Measurements from ENCODE around the gene MESD.

MESD gene

GRCh38 chr15:80920271-80920699 is 69.3 kb downstream of the MESD start:
- no peak for DNase-seq (ENCODE audit: low read depth)
- TF ChIP-seq CTCF (conservative IDR thresholded peaks at IDR 0.05; ENCODE audit: low read length) = no peak
- no peak overlapping the region for H3K4me3 ChIP-seq (ENCODE audit: low read length)

DNA sequence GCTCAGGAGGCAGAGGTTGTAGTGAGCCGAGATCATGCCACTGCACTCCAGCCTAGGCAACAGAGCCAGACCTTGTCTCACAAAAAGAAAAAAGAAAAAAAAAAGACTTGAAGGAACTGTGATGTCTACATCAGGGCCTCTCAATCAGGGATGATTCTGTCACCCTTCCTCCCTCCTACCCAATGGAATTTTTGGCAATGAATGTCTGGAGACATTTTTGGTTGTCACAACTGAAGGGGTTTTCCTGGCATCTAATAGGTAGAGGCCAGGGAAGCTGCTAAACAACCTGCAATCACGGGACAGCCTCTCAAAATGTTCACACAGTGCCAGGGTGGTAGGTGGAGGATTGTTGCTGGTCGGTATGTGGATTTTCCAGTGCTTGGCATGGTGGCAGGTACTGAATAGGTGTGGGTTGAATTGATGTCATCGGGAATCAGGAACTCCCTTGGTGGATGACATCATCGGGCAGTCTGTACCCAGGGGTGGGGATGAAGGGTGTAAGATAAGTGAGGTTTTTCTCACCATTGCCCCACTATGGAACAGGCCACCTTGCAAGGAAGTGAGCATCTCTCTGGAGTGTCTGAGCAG is 71.3 kb downstream of the MESD start:
- DNase-seq (ENCODE audit: low read depth) = no peak
- H3K4me3 ChIP-seq (ENCODE audit: low read length) = no peak overlapping the region
- TF ChIP-seq CTCF (conservative IDR thresholded peaks at IDR 0.05; ENCODE audit: low read length) = no peak

DNA sequence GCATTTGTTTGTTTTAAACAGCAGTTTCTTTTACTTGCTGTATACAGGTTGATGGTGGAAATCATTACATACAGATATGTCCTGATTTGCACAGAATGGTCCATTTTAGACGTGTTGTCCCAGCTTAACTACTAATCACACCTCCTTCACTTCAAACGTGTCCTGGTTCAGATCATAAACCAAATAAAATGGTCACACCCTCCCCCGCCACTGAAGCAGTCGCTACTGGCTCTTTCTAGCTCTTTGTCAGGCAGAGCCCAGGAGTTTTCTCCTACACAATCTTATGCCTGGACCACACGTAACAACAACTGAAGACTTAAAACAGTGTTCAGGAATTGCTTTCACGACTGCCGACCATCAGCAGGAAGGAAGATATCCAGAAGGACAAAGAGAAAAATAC is 73.6 kb downstream of the MESD start:
- no peak for TF ChIP-seq CTCF (conservative IDR thresholded peaks at IDR 0.05; ENCODE audit: low read length)
- no peak for DNase-seq (ENCODE audit: low read depth)
- H3K4me3 ChIP-seq (ENCODE audit: low read length) = no peak overlapping the region

DNA sequence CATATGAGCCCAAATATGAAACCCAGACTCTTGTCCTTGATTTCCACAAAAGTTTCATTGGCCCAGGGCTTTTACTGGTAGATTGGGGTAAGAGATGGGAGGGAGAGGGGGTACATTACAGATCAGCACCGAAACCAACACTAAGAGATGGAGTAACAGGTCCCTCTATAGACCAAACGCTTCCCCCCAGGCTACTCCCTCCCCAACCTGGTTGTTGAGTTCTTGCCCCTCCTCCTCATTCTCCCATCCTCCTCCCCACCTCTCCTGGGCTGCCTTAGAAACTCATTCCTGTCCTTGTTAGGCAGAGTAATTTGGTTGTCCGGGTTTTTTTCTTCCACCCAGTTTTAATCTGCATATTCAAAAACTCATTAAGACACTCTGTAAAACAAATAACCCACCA is 74.1 kb downstream of the MESD start:
- no peak for TF ChIP-seq CTCF (conservative IDR thresholded peaks at IDR 0.05; ENCODE audit: low read length)
- DNase-seq (ENCODE audit: low read depth) = no peak
- H3K4me3 ChIP-seq (ENCODE audit: low read length) = no peak overlapping the region

GRCh38 chr15:80913541-80913940 is 76.1 kb downstream of the MESD start:
- H3K4me3 ChIP-seq (ENCODE audit: low read length) = no peak overlapping the region
- DNase-seq (ENCODE audit: low read depth) = no peak
- TF ChIP-seq CTCF (conservative IDR thresholded peaks at IDR 0.05; ENCODE audit: low read length) = no peak

GRCh38 chr15:80912673-80913072 is 76.9 kb downstream of the MESD start:
- no peak overlapping the region for H3K4me3 ChIP-seq (ENCODE audit: low read length)
- no peak for DNase-seq (ENCODE audit: low read depth)
- no peak for TF ChIP-seq CTCF (conservative IDR thresholded peaks at IDR 0.05; ENCODE audit: low read length)

GRCh38 chr15:80911821-80912220 is 77.8 kb downstream of the MESD start:
- no peak for TF ChIP-seq CTCF (conservative IDR thresholded peaks at IDR 0.05; ENCODE audit: low read length)
- H3K4me3 ChIP-seq (ENCODE audit: low read length) = no peak overlapping the region
- no peak for DNase-seq (ENCODE audit: low read depth)

All from AG10803 (cell line).